Heart left ventricle (tissue), 13 donors: Measurements from ENCODE around the gene GOLGB1.

Source experiments
- CTCF ChIP-seq, 12 donors: fragments of 200-600 bp; sonication (generic) in 4 of 12; IDR thresholded peaks; one replicate each; pipeline versions ENCODE4 v1.5.0 to v1.8.0; 2018 to 2022; ENCODE audit warnings: antibody characterized with exemption in 12 of 12, mild to moderate bottlenecking in 5 of 12
- POLR2A ChIP-seq, 2 donors: fragments of 450-650 bp; IDR thresholded peaks; one replicate each; pipeline ENCODE4 v1.6.1; 2017; ENCODE audit warnings: antibody characterized with exemption in 2 of 2, mild to moderate bottlenecking in 2 of 2, moderate library complexity in 2 of 2
- donor health status: ischemic (EF 13 %, LVEDD 7.1; RV severe dilation, severe dysfunction).
- donor health status: DM: no; HTN: yes; CAD: no.
- donor health status: DM: no; HTN: no; CAD: no.
- donor health status: ischemic (EF 25% LVEDD 6.9; RV normal size, moderate dysfunction).
- donor health status: ischemic (EF 25% LVEDD 5.7; RV mildly dilated, moderate dysfunction).
- donor health status: ischemic (EF 35%, LVEDD 5.7; RV mildly dilated, moderate dysfunction).
- donor health status: nonischemic (EF 11% LVEDD 7.7; RV severe dilation, severe dysfunction).
- donor health status: DM: yes; HTN: yes; CAD: no.
- donor health status: PGD.
- donor health status: ischemic (EF 29% LVEDD 5.4; RV normal size, mild dysfunction).
- donor health status: nonischemic (EF 23%, LVEDD 6.1; RV moderate dilation, normal function).

- TF ChIP-seq CTCF (IDR thresholded peaks at IDR 0.05) (no peak), POLR2A (IDR thresholded peaks at IDR 0.05) (no peak)
Measured at GRCh38 chr3:121723485-121723884, 26.1 kb downstream of the GOLGB1 start.
